GM19025 (cell line): ENCODE results near the gene SPTBN4.
"Not testable (repeated sequence)": the region's sequence is repeated elsewhere in the genome, so short reads cannot be mapped to it uniquely, and the experiment has no call there.

Experiments used
- ATAC-seq: cut with Tn5 transposase; IDR thresholded peaks from one replicate; pipeline ENCODE4 v1.9.1; 2021; ENCODE audit warnings: mild to moderate bottlenecking, low read depth, moderate library complexity; ENCODE audit not compliant: unreplicated experiment

The SPTBN4 gene

DNA sequence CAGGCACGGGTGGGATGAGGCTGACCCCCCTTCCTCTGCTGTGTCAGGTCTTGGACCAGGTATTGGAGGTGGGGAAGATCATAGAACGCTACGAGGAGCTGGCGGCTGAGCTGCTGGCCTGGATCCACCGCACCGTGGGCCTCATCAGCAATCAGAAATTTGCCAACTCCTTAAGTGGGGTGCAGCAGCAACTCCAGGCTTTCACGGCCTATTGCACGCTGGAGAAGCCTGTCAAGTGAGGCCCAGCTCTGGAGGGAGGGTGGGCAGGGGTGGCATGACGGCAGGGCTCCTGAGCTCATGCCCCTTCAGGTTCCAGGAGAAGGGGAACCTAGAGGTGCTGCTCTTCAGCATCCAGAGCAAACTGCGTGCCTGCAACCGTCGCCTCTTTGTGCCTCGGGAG lies 35.3 kb downstream of the SPTBN4 start:
- ATAC-seq, result no peak

DNA sequence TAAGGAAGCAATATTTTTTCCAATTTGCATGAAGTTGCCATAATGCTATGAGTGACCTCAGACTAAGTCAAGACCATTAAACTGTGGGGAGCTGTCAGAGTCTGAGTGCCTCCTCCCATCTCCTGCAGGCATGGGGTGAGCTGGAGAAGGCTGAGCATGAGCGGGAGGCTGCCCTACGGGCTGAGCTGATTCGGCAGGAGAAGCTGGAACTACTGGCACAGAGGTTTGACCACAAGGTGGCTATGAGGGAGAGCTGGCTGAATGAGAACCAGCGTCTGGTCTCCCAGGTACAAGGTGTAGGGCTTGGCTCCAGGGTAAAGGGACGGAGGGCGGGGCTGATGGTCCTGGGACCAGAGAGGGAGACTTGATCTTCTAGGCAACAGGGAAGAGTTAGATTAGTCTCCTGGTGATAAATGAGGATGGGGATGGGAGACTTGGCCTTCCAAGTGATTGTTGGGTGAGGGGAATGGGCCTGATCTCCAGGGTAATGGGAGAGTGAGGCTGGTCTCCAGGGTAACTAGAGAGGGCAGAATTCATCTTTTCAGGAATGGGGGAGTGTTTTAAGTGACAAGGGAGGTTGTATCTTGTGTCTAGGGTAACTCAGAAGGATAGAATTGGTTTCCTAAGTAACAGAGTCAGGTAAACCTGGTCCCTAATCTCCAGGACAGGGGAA lies 36.0 kb downstream of the SPTBN4 start:
- ATAC-seq, result no peak

DNA sequence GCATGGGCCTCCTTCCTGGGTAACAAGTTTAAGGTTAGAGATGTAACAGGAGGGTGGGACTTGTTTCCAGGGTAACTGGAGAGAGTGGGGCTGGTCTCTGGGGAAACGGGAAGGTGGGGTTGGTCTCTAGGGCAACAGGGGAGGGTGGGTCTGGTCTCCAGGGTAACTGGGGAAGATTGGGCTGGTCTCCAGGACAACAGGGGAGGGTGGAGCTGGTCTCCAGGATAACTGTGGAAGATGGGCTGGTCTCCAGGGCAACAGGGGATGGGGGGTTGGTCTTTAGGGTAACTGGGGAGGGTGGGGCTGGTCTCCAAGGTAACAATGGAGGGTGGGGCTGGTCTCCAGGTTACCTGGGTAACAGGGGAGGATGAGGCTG lies 36.5 kb downstream of the SPTBN4 start:
- no peak for ATAC-seq

DNA sequence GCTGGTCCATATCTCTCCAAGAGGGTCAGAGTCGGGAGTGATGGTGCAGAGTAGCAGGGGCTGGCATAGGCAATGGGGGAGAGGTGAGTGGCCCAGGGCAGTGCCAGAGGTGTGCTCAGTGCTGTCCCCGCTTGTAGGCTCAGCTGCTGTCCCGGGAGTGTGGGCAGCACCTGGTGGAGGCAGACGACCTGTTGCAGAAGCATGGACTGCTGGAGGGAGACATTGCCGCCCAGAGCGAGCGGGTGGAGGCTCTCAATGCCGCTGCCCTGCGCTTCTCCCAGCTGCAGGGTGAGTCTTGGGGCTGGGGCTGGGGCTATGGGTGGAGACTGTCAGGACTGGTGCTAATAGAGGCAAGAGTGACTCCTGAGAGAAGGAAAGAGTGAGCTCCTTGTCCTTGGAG lies 39.3 kb downstream of the SPTBN4 start:
- no peak for ATAC-seq

DNA sequence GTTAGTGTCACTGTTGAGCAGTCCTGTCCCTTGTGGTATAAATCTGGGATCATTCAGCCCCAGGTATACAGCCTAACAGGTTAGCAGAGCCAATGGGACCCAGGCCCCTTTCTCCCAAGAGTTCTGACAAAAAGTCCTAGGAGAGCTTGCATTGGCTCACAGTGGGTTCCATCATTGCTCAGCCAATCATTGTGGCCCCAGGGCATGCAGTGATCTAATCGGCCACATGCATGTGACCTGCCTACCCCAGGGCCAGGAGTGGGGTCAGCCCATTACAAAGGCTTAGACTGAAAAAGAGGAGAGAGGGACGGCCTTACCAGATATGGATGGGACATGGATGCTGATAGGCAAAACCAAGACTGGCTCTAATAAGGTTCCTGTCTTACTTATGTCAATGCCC lies 41.1 kb downstream of the SPTBN4 start:
- no peak for ATAC-seq

DNA sequence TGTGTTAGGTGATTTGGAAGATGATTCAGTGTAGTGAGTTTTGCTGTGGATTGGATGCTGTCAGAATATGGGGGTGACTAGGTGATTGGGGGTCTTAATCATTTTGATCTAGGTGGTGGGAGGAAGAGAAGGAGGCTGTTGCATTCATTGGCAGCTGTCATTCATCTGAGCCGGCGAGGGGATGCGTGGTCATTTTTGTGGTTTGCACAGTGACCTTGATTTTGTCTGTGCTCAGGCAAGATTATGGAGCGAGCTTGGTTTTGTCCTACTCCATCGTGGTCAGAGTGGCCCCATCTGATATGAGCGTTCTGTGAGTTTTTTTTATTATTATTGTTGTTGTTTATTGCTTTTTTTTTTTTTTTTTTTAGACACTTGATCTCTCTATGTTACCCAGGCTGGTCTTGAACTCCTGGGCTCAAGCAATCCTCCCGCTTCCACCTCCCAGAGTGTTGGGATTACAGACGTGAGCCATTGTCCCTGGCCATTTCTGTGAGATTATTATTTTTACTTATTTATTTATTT lies 42.0 kb downstream of the SPTBN4 start:
- no peak for ATAC-seq

DNA sequence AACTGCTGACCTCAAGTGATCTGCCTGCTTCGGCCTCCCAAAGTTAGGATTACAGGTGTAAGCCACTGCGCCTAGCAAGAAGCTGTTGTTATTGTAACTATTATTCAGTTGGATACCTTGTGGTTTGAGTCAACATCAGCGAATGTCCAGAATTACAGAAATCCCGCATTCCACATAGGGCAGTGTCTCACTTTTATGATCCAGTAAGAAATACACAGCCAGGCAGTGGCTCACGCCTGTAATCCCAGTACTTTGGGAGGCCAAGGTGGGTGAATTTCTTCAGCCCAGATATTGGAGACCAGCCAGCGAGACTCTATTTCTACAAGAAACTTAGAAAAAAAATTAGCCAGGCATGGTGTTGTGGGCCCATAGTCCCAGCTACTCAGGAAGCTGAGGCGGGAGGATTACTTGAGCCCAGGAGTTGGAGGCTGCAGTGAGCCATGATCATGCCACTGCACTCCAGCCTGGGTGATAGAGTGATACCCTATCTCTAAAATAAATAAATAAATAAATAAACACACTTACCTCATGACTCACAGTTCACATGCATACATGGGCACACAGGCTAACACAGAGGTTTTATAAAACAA lies 43.8 kb downstream of the SPTBN4 start:
- ATAC-seq, result no peak

DNA sequence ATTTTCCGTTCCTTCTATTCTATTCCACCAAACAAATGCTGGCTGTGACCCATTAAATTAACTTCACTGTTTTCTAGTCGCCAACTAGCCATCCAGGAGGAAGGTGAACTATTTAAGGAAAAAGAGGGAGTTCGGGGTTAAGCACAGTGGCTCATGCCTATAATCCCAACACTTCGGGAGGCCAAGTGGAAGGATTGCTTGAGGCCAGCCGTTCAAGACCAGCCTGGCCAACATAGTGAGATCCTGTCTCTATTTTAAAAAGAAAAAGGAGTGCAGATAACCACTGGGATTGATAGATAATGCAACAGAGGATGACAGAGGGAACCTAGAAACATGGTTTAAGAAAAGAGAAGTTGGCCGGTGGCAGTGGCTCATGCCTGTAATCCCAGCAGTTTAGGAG lies 44.7 kb downstream of the SPTBN4 start:
- ATAC-seq, result no peak

DNA sequence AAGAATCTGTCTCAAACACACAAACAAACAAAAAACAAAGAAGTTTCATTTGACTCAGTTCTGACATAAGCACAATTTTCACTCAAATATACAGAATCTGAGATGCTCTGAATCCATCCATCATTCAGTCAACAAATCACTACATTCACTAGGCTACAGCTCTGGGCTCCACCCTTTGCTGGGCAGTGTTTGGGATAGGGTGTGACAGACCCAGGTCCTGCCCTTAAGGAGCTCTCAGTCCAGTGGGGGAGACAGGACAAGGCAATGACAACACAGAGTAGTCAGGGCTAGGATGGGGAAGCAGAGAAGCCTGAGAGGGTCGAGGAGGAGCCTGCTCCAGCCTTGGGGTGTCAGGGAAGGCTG lies 45.3 kb downstream of the SPTBN4 start:
- ATAC-seq, result no peak

DNA sequence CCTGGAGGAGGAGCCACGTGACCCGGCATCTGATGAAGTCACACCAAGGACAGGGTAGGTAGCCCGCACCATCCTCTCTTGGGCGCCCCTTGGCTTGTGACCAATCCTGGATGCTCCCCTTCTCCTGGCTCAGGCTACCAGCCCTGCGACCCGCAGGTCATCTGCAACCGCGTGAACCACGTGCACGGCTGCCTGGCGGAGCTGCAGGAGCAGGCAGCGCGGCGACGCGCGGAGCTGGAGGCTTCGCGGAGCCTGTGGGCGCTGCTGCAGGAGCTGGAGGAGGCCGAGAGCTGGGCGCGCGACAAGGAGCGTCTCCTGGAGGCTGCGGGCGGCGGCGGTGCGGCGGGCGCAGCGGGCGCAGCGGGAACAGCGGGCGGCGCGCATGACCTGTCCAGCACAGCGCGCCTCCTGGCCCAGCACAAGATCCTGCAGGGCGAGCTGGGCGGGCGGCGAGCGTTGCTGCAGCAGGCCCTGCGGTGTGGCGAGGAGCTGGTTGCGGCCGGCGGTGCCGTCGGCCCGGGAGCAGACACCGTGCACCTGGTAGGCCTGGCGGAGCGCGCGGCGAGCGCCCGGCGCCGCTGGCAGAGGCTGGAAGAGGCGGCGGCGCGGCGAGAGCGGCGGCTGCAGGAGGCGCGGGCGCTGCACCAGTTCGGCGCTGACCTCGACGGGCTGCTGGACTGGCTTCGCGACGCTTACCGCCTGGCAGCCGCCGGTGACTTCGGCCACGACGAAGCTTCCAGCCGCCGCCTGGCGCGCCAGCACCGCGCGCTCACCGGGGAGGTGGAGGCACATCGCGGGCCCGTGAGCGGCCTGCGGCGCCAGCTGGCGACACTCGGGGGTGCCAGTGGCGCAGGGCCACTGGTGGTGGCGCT lies 45.9 kb downstream of the SPTBN4 start:
- ATAC-seq, result no peak

DNA sequence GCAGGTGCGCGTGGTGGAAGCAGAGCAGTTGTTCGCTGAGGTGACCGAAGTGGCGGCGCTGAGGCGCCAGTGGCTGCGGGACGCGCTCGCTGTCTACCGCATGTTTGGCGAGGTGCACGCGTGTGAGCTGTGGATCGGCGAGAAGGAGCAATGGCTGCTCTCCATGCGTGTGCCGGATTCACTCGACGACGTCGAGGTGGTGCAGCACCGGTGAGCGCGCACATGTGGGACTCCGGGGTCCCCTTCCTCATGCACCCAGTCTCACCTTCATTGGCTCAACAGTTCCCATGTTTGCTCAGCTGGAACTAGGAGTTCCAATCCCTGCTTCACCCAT lies 46.5 kb downstream of the SPTBN4 start:
- no peak for ATAC-seq

DNA sequence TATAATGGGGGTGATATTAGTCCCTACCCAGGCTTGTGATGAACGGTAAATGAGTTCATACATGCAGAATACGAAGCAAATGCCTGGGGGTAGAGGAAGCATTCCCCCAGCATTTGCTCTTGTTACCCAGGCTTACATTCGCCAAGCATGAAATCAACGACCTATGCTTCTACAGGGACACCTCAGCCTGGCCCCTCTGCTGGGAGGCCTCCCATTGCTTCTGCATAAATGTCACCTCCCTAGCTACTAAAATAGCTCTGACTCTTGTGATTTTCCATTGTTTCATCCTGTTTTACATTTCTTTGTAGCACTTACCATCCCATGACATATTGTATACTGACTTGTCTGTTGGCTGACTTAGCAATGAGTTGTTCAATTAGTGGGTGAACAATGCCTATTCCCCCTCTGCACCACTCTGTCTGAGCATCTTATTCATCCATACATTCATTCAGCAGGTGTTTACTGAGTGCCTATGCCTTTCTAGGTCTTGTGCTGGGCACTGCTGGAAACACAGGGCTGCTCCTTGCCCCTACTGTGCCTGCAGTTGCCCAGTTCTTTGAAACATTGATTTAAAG lies 47.0 kb downstream of the SPTBN4 start:
- ATAC-seq, result no peak

DNA sequence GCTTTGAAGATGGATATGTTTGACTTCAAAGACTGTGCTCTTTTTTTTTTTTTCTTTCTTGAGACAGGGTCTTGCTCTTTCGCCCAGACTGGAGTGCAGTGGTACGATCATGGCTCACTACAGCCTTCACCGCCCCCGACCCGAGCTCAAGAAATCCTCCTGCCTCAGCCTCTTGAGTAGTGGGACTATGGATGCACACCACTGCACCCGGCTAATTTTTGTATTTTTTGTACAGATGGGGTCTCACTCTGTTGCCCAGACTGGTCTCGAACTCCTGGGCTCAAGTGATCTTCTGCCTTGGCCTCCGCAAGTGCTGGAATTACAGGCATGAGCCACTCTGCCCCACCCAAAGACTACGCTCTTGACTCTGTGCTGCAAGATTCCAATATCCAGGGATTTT lies 50.4 kb downstream of the SPTBN4 start:
- ATAC-seq, result no peak

DNA sequence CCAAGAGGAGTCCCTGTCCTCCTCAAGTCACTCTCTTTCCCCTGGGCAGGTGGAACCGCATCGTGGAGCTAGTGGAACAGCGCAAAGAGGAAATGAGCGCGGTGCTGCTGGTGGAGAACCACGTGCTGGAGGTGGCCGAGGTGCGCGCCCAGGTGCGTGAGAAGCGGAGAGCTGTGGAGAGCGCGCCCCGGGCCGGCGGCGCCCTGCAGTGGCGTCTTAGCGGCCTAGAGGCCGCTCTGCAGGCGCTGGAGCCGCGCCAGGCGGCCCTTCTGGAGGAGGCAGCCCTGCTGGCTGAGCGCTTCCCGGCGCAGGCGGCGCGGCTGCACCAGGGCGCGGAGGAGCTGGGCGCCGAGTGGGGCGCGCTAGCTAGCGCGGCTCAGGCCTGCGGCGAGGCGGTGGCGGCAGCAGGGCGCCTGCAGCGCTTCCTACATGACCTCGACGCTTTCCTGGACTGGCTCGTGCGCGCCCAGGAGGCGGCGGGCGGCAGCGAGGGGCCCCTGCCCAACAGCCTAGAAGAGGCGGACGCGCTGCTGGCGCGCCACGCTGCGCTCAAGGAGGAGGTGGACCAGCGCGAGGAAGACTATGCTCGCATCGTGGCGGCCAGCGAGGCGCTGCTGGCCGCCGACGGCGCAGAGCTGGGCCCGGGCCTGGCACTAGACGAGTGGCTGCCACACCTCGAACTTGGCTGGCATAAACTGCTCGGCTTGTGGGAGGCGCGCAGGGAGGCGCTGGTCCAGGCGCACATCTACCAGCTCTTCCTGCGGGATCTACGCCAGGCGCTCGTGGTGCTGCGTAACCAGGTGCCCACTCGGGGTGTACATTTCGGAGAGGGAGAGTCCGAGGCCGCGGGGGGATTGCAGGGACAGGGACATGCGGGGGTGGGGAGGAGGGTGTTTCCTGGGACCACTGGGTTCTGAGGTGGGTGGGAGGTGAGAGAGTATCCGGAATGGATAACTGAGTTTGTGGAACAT lies 52.8 kb downstream of the SPTBN4 start:
- no peak for ATAC-seq

DNA sequence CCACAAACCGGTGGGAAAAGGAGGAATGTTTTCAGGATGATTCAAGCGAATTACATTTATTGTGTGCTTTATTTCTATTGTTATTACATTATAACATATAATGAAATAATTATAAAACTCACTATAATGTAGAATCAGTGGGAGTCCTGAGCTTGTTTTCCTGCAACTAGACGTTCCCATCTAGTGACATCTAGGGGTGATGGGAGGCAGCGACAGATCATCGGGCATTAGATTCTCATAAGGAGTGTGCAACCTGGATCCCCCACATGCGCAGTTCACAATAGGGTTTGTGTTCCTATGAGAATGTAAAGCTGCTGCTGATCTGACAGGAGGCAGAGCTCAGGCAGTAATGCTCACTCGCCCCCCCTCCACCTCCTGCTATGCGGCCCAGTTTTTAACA lies 54.5 kb downstream of the SPTBN4 start:
- no peak for ATAC-seq

DNA sequence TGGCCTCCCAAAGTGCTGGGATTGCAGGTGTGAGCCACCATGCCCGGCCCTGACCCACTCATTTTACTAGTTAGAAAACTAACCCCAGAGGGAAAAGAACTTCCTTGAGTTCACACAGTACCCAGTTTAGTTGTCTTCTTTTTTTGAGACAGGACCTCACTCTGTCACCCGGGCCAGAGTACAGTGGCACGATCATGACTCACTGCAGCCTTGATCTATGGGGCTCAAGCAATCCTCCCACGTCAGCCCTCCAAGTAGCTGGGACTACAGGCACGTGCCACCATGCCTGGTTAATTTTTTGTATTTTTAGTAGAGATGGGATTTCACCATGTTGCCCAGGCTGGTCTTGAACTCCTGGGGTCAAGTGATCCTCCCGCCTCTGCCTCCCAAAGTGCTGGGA lies 55.1 kb downstream of the SPTBN4 start:
- ATAC-seq, result not testable (repeated sequence)

DNA sequence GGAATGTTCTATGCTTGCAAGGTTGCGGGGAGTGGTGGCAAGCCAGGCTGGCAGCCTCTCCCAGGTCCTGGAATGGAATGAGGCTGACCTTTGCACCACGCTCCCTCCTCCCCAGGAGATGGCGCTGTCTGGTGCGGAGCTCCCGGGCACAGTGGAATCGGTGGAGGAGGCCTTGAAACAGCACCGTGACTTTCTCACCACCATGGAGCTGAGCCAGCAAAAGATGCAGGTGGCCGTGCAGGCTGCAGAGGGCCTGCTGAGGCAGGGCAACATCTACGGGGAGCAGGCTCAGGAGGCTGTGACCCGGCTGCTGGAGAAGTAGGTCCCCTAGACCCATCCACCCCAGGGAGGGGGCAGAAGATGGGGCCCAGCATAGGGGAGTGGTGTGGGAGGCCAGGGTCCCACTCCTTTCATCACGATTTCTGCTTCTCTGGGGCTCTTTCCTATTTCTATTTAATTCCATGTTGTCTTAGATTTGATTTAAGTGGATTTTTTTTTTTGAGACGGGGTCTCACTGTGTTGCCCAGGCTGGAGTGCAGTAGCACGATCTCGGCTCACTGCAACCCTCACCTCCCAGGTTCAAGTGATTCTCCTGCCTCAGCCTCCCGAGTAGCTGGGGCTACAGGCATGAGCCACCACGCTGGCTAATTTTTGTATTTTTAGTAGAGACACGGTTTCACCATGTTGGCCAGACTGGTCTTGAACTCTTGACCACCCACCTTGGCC lies 56.7 kb downstream of the SPTBN4 start:
- ATAC-seq, result no peak

DNA sequence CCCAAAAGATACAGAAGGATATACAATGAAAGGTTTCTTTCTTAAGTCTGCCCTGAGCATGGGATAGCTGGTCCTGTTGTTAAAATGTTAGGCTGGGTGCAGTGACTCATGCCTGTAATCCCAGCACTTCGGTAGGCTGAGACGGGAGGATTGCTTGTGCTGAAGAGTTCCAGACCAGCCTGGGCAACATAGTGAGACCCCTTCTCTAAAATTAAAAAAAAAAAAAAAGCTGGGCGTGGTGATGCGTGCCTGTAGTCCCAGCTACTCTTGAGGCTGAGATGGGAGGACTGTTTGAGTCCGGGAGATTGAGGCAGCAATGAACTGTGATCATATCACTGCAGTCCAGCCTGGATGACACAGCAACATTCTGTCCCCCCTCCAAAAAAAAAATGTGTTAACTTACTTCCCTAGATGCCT lies 57.3 kb downstream of the SPTBN4 start:
- ATAC-seq, result no peak

DNA sequence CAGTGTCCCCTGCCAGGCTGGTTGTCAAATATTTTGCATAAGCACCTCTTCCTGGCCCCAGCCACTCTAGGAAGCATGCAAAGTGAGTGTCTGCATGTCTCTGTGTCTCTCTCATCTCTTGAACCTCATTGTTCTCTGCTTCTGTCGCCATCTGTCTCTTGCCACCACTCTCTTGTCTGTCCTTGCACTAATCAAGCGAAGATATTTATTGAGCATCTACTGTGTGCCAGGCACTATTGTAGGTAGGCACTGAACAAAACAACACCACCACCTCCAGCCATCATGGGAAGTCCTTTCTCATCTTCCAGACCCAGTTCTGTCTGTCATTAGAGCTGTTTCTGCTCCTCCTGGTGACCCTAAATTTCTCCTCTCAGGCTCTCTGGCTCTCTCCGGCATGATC lies 57.9 kb downstream of the SPTBN4 start:
- no peak for ATAC-seq
